ENCODE measurements around the gene SOX11.

Gene SOX11

GRCh38 chr2:5705490-5705889, 13.3 kb downstream of the SOX11 start:
- no peaks in the 10 kb centered on the region for H3K36me3 ChIP-seq
- H3K27ac ChIP-seq: no peak overlapping the region
- no peaks in the 10 kb centered on the region for H3K9me3 ChIP-seq
- TF ChIP-seq, protein P1, sequence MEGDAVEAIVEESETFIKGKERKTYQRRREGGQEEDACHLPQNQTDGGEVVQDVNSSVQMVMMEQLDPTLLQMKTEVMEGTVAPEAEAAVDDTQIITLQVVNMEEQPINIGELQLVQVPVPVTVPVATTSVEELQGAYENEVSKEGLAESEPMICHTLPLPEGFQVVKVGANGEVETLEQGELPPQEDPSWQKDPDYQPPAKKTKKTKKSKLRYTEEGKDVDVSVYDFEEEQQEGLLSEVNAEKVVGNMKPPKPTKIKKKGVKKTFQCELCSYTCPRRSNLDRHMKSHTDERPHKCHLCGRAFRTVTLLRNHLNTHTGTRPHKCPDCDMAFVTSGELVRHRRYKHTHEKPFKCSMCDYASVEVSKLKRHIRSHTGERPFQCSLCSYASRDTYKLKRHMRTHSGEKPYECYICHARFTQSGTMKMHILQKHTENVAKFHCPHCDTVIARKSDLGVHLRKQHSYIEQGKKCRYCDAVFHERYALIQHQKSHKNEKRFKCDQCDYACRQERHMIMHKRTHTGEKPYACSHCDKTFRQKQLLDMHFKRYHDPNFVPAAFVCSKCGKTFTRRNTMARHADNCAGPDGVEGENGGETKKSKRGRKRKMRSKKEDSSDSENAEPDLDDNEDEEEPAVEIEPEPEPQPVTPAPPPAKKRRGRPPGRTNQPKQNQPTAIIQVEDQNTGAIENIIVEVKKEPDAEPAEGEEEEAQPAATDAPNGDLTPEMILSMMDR (IDR thresholded peaks at IDR 0.05): no peak
- no peaks in the 10 kb centered on the region for H3K4me1 ChIP-seq (ENCODE audit: control insufficient read depth in 1 of 2, insufficient read depth in 1 of 2, low read depth in 1 of 2, low read length in 1 of 2)
- peaks cover 15% of the 10 kb centered on the region for H3K27me3 ChIP-seq
- no peak overlapping the region for H3K4me3 ChIP-seq (ENCODE audit: low read depth in 1 of 2, low read length in 1 of 2)

GRCh38 chr2:5706717-5707455, 14.7 kb downstream of the SOX11 start:
- TF ChIP-seq, protein P1 (IDR thresholded peaks at IDR 0.05): no peak
- Histone ChIP-seq H3K27me3 (peaks cover 10% of the 10 kb centered on the region), H3K27ac (no peak overlapping the region), H3K4me1 (ENCODE audit: control insufficient read depth in 1 of 2, insufficient read depth in 1 of 2, low read depth in 1 of 2, low read length in 1 of 2) (no peaks in the 10 kb centered on the region), H3K9me3 (no peaks in the 10 kb centered on the region), H3K4me3 (ENCODE audit: low read depth in 1 of 2, low read length in 1 of 2) (no peak overlapping the region), H3K36me3 (no peaks in the 10 kb centered on the region)

GRCh38 chr2:5710615-5711014, 18.4 kb downstream of the SOX11 start:
- Histone ChIP-seq H3K9me3 (no peaks in the 10 kb centered on the region), H3K4me1 (ENCODE audit: control insufficient read depth in 1 of 2, insufficient read depth in 1 of 2, low read depth in 1 of 2, low read length in 1 of 2) (no peaks in the 10 kb centered on the region), H3K27me3 (no peaks in the 10 kb centered on the region), H3K36me3 (no peaks in the 10 kb centered on the region), H3K27ac (no peak overlapping the region), H3K4me3 (ENCODE audit: low read depth in 1 of 2, low read length in 1 of 2) (no peak overlapping the region)
- TF ChIP-seq, protein P1 (IDR thresholded peaks at IDR 0.05): no peak

DNA sequence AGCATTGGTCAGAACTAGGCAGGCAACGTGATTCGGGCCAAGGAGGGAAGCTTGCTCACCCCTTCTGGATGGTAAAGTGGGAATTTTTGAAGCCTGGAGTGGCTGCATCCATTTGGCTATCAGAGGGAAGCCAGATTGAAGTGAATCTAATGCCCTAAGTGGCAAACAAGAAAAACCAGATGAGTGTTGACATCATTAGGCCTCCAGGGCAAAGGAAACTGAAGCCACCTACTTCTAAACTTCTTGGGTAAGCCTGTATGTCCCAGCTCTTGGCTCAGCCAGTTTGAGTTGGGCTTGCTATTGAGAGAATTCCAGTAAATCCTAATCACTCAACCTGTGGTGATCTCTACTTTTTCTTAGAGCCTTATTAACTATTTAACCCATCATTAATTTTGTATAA, 20.9 kb downstream of the SOX11 start:
- Histone ChIP-seq H3K4me3 (ENCODE audit: low read depth in 1 of 2, low read length in 1 of 2) (no peak overlapping the region), H3K9me3 (no peaks in the 10 kb centered on the region), H3K27me3 (no peaks in the 10 kb centered on the region), H3K27ac (no peak overlapping the region), H3K4me1 (ENCODE audit: control insufficient read depth in 1 of 2, insufficient read depth in 1 of 2, low read depth in 1 of 2, low read length in 1 of 2) (no peaks in the 10 kb centered on the region), H3K36me3 (no peaks in the 10 kb centered on the region)
- TF ChIP-seq, protein P1 (IDR thresholded peaks at IDR 0.05): no peak

DNA sequence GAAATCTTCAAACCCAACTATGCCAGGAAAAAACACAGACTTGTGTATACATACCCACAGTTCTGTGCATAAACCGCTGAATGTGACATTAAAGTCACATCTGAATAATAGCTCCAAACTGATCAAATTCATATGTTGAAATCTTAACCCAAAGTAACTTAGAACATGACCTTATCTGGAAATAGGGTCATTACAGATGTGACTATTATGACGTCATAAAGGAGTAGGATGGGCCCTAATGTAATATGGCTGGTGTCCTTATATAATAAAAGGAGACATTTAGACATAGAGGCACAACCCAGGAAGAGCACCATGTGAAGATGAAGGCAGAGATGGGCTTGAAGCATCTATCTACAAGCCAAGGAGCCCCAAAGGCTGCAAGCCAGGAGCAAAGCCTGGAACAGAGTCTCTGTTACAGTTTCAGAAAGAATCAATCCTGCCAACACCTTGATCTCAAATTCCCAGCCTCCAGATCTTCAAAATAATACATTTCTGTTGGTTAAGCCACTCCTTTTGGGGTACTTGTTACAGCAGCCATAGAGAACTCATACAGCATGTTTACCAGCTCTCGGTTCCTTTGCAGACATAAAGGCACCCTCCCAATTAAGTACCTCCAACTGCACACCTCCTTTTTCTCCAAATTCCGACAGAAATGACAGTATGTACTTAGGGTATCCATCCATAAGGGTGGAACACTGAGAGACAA, 27.6 kb downstream of the SOX11 start:
- Histone ChIP-seq H3K36me3 (no peaks in the 10 kb centered on the region), H3K27me3 (peaks cover under 1% of the 10 kb centered on the region), H3K27ac (no peak overlapping the region), H3K4me3 (ENCODE audit: low read depth in 1 of 2, low read length in 1 of 2) (no peak overlapping the region), H3K4me1 (ENCODE audit: control insufficient read depth in 1 of 2, insufficient read depth in 1 of 2, low read depth in 1 of 2, low read length in 1 of 2) (no peaks in the 10 kb centered on the region), H3K9me3 (no peaks in the 10 kb centered on the region)
- TF ChIP-seq, protein P1 (IDR thresholded peaks at IDR 0.05): no peak

Data from neutrophil (primary cell).